HL-60/S4 treated with phorbol 12-myristate 13-acetate at 8.2 ng/mL for 4 days and 3 days (cell line): ENCODE data around the gene CELA3A.
"Not testable (repeated sequence)": the region's sequence is repeated elsewhere in the genome, so short reads cannot be mapped to it uniquely, and the experiment has no call there.

Source experiments
- in situ Hi-C: fragments of 300-500 bp; cut with MboI; formaldehyde crosslinking; loops from 2 replicates; pipeline ENCODE4 v1.15.0; 2022; ENCODE audit warnings: low sequenced_read_pairs

Gene CELA3A

GRCh38 chr1:21980515-21981220 is 20.8 kb upstream of the CELA3A start:
- in situ Hi-C loops = not testable (repeated sequence)

GRCh38 chr1:21981253-21981652 is 20.2 kb upstream of the CELA3A start:
- in situ Hi-C loops = not testable (repeated sequence)

GRCh38 chr1:21982122-21982521 is 19.3 kb upstream of the CELA3A start:
- in situ Hi-C loops = not testable (repeated sequence)

GRCh38 chr1:21983539-21983938 is 17.9 kb upstream of the CELA3A start:
- in situ Hi-C loops = not testable (repeated sequence)

GRCh38 chr1:21985893-21986292 is 15.6 kb upstream of the CELA3A start:
- in situ Hi-C loops = not testable (repeated sequence)

GRCh38 chr1:21986386-21986785 is 15.1 kb upstream of the CELA3A start:
- in situ Hi-C loops = not testable (repeated sequence)

GRCh38 chr1:21989672-21990393 is 11.6 kb upstream of the CELA3A start:
- in situ Hi-C loops = not testable (repeated sequence)

- in situ Hi-C loops = not testable (repeated sequence)
Measured at GRCh38 chr1:21992186-21992585, 9.3 kb upstream of the CELA3A start.

- in situ Hi-C loops = not testable (repeated sequence)
Measured at GRCh38 chr1:21994716-21995115, 6.7 kb upstream of the CELA3A start.

- in situ Hi-C loops = not testable (repeated sequence)
Measured at GRCh38 chr1:21996663-21996970, 4.8 kb upstream of the CELA3A start.

GRCh38 chr1:21997891-21998623 is 3.4 kb upstream of the CELA3A start:
- in situ Hi-C loops = not testable (repeated sequence)

GRCh38 chr1:21998624-21999294 is 2.7 kb upstream of the CELA3A start:
- in situ Hi-C loops = not testable (repeated sequence)

- in situ Hi-C loops = not testable (repeated sequence)
Measured at GRCh38 chr1:21999645-22000044, 1.8 kb upstream of the CELA3A start.

- in situ Hi-C loops = not testable (repeated sequence)
Measured at GRCh38 chr1:22002461-22002860, 1.0 kb downstream of the CELA3A start.

- in situ Hi-C loops = not testable (repeated sequence)
Measured at GRCh38 chr1:22002875-22003274, 1.4 kb downstream of the CELA3A start.

GRCh38 chr1:22003959-22004358 is 2.5 kb downstream of the CELA3A start:
- in situ Hi-C loops = not testable (repeated sequence)

GRCh38 chr1:22005261-22006149 is 4.0 kb downstream of the CELA3A start:
- in situ Hi-C loops = not testable (repeated sequence)

- in situ Hi-C loops = not testable (repeated sequence)
Measured at GRCh38 chr1:22006736-22007135, 5.3 kb downstream of the CELA3A start.

GRCh38 chr1:22007262-22007661 is 5.8 kb downstream of the CELA3A start:
- in situ Hi-C loops = not testable (repeated sequence)

GRCh38 chr1:22009566-22009965 is 8.1 kb downstream of the CELA3A start:
- in situ Hi-C loops = not testable (repeated sequence)
